Gastroesophageal sphincter (tissue), 4 donors: ENCODE measurements around the gene AKAP13. TPM values are rescaled to one million over a fixed set of nuclear protein-coding genes. Genes with fewer than 3 reads are reported as not detected.

Experiments
- ATAC-seq: fragments of 150-250 bp; one replicate; pipeline ENCODE4 v1.9.1; 2016; ENCODE audit warnings: mild to moderate bottlenecking, moderate library complexity
- H3K27ac ChIP-seq, 4 donors: fragments of 200-600 bp; sonication (generic) in 3 of 4; 1 replicate in 3 of 4; 2 replicates in 1 of 4; pipeline ENCODE4 v1.5.1; 2016 to 2019
- H3K27me3 ChIP-seq: fragments of 200-600 bp; sonication (generic); one replicate; pipeline ENCODE4 v1.5.1; 2019
- H3K36me3 ChIP-seq, 2 donors: fragments of 200-600 bp; sonication (generic); one replicate each; pipeline ENCODE4 v1.5.1; 2019; ENCODE audit warnings: control low read depth in 1 of 2
- H3K4me1 ChIP-seq, 3 donors: fragments of 200-600 bp; sonication (generic); 1 replicate in 2 of 3; 2 replicates in 1 of 3; pipeline ENCODE4 v1.5.1; 2016 to 2019; ENCODE audit warnings: control low read depth in 2 of 3
- H3K4me3 ChIP-seq, 2 donors: fragments of 200-600 bp; sonication (generic); one replicate each; pipeline ENCODE4 v1.5.1; 2019; ENCODE audit warnings: mild to moderate bottlenecking in 1 of 2, moderate library complexity in 1 of 2
- H3K9me3 ChIP-seq, 3 donors: fragments of 200-600 bp; sonication (generic); one replicate each; pipeline ENCODE4 v1.5.1; 2017 to 2019; ENCODE audit warnings: control low read depth in 2 of 3
- CTCF ChIP-seq, 4 experiments: fragments of 200-600 bp in 2 of 4; fragments of 450-650 bp in 2 of 4; sonication (generic) in 1 of 4; IDR thresholded peaks; one replicate each; pipeline ENCODE4 v1.5.1; 2017 to 2019; ENCODE audit warnings: antibody characterized with exemption in 4 of 4, mild to moderate bottlenecking in 2 of 4, moderate library complexity in 2 of 4
- EP300 ChIP-seq: sonication (generic); formaldehyde crosslinking; IDR thresholded peaks from one replicate; pipeline ENCODE4 v1.6.1; 2017; ENCODE audit warnings: antibody characterized with exemption, mild to moderate bottlenecking
- POLR2A ChIP-seq, 2 donors: fragments of 450-650 bp; IDR thresholded peaks; one replicate each; pipeline ENCODE4 v1.6.1; 2017; ENCODE audit warnings: antibody characterized with exemption in 2 of 2, mild to moderate bottlenecking in 2 of 2, moderate library complexity in 1 of 2
- POLR2AphosphoS5 ChIP-seq: sonication (generic); formaldehyde crosslinking; IDR thresholded peaks from one replicate; pipeline ENCODE4 v1.6.1; 2017; ENCODE audit warnings: antibody characterized with exemption
- whole genome bisulfite sequencing, 2 donors: methylation state at CpG; one replicate each; pipeline ENCODE4 v1.1.5; 2018; ENCODE audit warnings: low coverage in 1 of 2; 5-methylcytosine and 5-hydroxymethylcytosine counted together
- total RNA-seq, 4 donors: library from RNA; depleted of rRNA; stranded (reverse); fragments of >200 nt; gene quantifications; one replicate each; pipeline ENCODE4 v1.1.0, GENCODE V29; 2016

The AKAP13 gene
- total RNA-seq, 4 donors from 2014 or later = 196 to 252 (median 215) TPM

GRCh38 chr15:85766001-85766831 lies 385.8 kb downstream of the AKAP13 start:
- no peaks in the 10 kb centered on the region for H3K27me3 ChIP-seq
- H3K36me3 ChIP-seq = peaks cover 0 to 19% of the 10 kb centered on the region in 2 donors
- TF ChIP-seq EP300 = no peak
- no peak for TF ChIP-seq POLR2AphosphoS5
- no peak for TF ChIP-seq POLR2A (IDR thresholded peaks at IDR 0.05)
- no peak for TF ChIP-seq CTCF (IDR thresholded peaks at IDR 0.05)
- WGBS, 2 donors = 83% methylated on average over 5 of the region's 24 CpGs; no CpG with 5 or more reads in 1 of the 2 donors
- H3K9me3 ChIP-seq = no peaks in the 10 kb centered on the region
- ATAC-seq = no peak
- no peak overlapping the region for H3K4me3 ChIP-seq
- peaks cover 0 to 64% (median 22%) of the 10 kb centered on the region in 3 donors for H3K4me1 ChIP-seq
- peak overlapping the region in 3 of 4 donors; percentile 0 to 19 (median 7) for H3K27ac ChIP-seq

GRCh38 chr15:85767785-85768529 lies 387.6 kb downstream of the AKAP13 start:
- H3K27me3 ChIP-seq = no peaks in the 10 kb centered on the region
- no peaks in the 10 kb centered on the region for H3K9me3 ChIP-seq
- H3K27ac ChIP-seq = no peak overlapping the region
- H3K4me1 ChIP-seq = peaks cover 0 to 64% (median 19%) of the 10 kb centered on the region in 3 donors
- no peak for ATAC-seq
- 94% methylated on average over 6 of the region's 26 CpGs; no CpG with 5 or more reads in 1 of the 2 donors for WGBS, 2 donors
- no peak overlapping the region for H3K4me3 ChIP-seq
- H3K36me3 ChIP-seq = peaks cover 0 to 19% of the 10 kb centered on the region in 2 donors
- TF ChIP-seq EP300 (no peak), CTCF (IDR thresholded peaks at IDR 0.05) (no peak), POLR2A (IDR thresholded peaks at IDR 0.05) (no peak), POLR2AphosphoS5 (no peak)

- TF ChIP-seq POLR2A (IDR thresholded peaks at IDR 0.05) (no peak), CTCF (IDR thresholded peaks at IDR 0.05) (no peak), POLR2AphosphoS5 (no peak), EP300 (no peak)
- ATAC-seq = no peak
- Histone ChIP-seq H3K36me3 (peaks cover 0 to 19% of the 10 kb centered on the region in 2 donors), H3K27me3 (no peaks in the 10 kb centered on the region), H3K9me3 (no peaks in the 10 kb centered on the region), H3K27ac (no peak overlapping the region), H3K4me3 (no peak overlapping the region), H3K4me1 (peaks cover 0 to 61% (median 16%) of the 10 kb centered on the region in 3 donors)
- no CpG with 5 or more reads among the region's 32 CpGs for WGBS, 2 donors
Observed at GRCh38 chr15:85768595-85769168, 388.3 kb downstream of the AKAP13 start.

GRCh38 chr15:85769182-85769900 lies 388.9 kb downstream of the AKAP13 start:
- H3K4me3 ChIP-seq = no peak overlapping the region
- H3K4me1 ChIP-seq = peaks cover 0 to 54% (median 12%) of the 10 kb centered on the region in 3 donors
- ATAC-seq = no peak
- H3K27ac ChIP-seq = no peak overlapping the region
- no peaks in the 10 kb centered on the region for H3K27me3 ChIP-seq
- 100% methylated on average over 4 of the region's 42 CpGs; no CpG with 5 or more reads in 1 of the 2 donors for WGBS, 2 donors
- H3K9me3 ChIP-seq = no peaks in the 10 kb centered on the region
- H3K36me3 ChIP-seq = peaks cover 0 to 19% of the 10 kb centered on the region in 2 donors
- TF ChIP-seq POLR2AphosphoS5 (no peak), CTCF (IDR thresholded peaks at IDR 0.05) (no peak), POLR2A (IDR thresholded peaks at IDR 0.05) (no peak), EP300 (no peak)
